HFFc6 (cell line): ENCODE measurements around the gene FAN1. TPM values are rescaled to one million over a fixed set of nuclear protein-coding genes. Genes with fewer than 3 reads are reported as not detected.

Experiments used
- DNase-seq: peaks from one replicate; pipeline ENCODE4 v3.0.0-alpha.2; 2018
- H3K27ac Mint-ChIP-seq: 2 replicates; pipeline ENCODE4 v1.8.0; 2020; ENCODE audit warnings: mild to moderate bottlenecking, mixed read lengths
- H3K27me3 Mint-ChIP-seq: 2 replicates; pipeline ENCODE4 v1.8.0; 2021; ENCODE audit warnings: mild to moderate bottlenecking, moderate library complexity, mixed read lengths; ENCODE audit not compliant: insufficient read depth
- H3K36me3 Mint-ChIP-seq: 2 replicates; pipeline ENCODE4 v1.8.0; 2021; ENCODE audit warnings: low read depth, mixed read lengths
- H3K4me1 Mint-ChIP-seq: 2 replicates; pipeline ENCODE4 v1.8.0; 2020; ENCODE audit warnings: low read depth, mixed read lengths
- H3K4me3 Mint-ChIP-seq: 2 replicates; pipeline ENCODE4 v1.8.0; 2020; ENCODE audit warnings: mild to moderate bottlenecking, moderate library complexity, mixed read lengths
- H3K9me3 Mint-ChIP-seq: 2 replicates; pipeline ENCODE4 v1.8.0; 2020; ENCODE audit warnings: mild to moderate bottlenecking, mixed read lengths
- CTCF ChIP-seq: fragments of 200-600 bp; sonication (generic); IDR thresholded peaks from 2 replicates; pipeline ENCODE4 v1.5.0; 2021; ENCODE audit warnings: antibody characterized with exemption, mild to moderate bottlenecking
- total RNA-seq, 6 experiments: library from RNA; stranded (reverse); fragmentation: NEBNext Ultra II Directional; extraction: Animal tissue kit (Norgen Biotek cat#: 25700); gene quantifications; 2 replicates in 1 of 6; 3 replicates in 5 of 6; pipeline ENCODE4 v1.2.3, GENCODE V29; 2021

The FAN1 gene
- total RNA-seq, 6 experiments from 2014 or later: 13.3 to 17.2 (median 14.5) TPM

GRCh38 chr15:30919877-30920550, 16.3 kb downstream of the FAN1 start:
- peaks cover 5% of the 10 kb centered on the region; the same call in 1 of the 2 replicates for H3K27me3 Mint-ChIP-seq

GRCh38 chr15:30921106-30921505, 17.4 kb downstream of the FAN1 start:
- no peak for DNase-seq
- Mint-ChIP-seq H3K4me3 (no peak overlapping the region), H3K36me3 (peaks cover 9% of the 10 kb centered on the region), H3K27ac (no peak overlapping the region), H3K4me1 (peaks cover 33% of the 10 kb centered on the region), H3K27me3 (peaks cover 5% of the 10 kb centered on the region; the same call in 1 of the 2 replicates), H3K9me3 (no peaks in the 10 kb centered on the region)
- no peak for TF ChIP-seq CTCF

More at GRCh38 chr15:30919877-30920550, 16.3 kb downstream of the FAN1 start:
- DNase-seq: no peak
- TF ChIP-seq CTCF: no peak
- peaks cover 33% of the 10 kb centered on the region for H3K4me1 Mint-ChIP-seq
- no peak overlapping the region for H3K27ac Mint-ChIP-seq
- no peak overlapping the region for H3K4me3 Mint-ChIP-seq
- no peaks in the 10 kb centered on the region for H3K9me3 Mint-ChIP-seq
- peaks cover 7% of the 10 kb centered on the region for H3K36me3 Mint-ChIP-seq

GRCh38 chr15:30921781-30922479, 18.2 kb downstream of the FAN1 start:
- H3K27ac Mint-ChIP-seq: peak overlapping the region; percentile 11
- H3K36me3 Mint-ChIP-seq: peaks cover 16% of the 10 kb centered on the region
- peaks cover 33% of the 10 kb centered on the region for H3K4me1 Mint-ChIP-seq
- no peak overlapping the region for H3K4me3 Mint-ChIP-seq
- no peaks in the 10 kb centered on the region for H3K9me3 Mint-ChIP-seq
- DNase-seq: no peak
- H3K27me3 Mint-ChIP-seq: peaks cover 5% of the 10 kb centered on the region; the same call in 1 of the 2 replicates
- TF ChIP-seq CTCF: no peak

- H3K27me3 Mint-ChIP-seq: peaks cover 5% of the 10 kb centered on the region; the same call in 1 of the 2 replicates
- H3K27ac Mint-ChIP-seq: peak overlapping the region; percentile 11
- H3K9me3 Mint-ChIP-seq: no peaks in the 10 kb centered on the region
- peaks cover 39% of the 10 kb centered on the region for H3K4me1 Mint-ChIP-seq
- H3K4me3 Mint-ChIP-seq: no peak overlapping the region
- peaks cover 16% of the 10 kb centered on the region for H3K36me3 Mint-ChIP-seq
- peak; percentile 63 for DNase-seq
- TF ChIP-seq CTCF: no peak
Observed at GRCh38 chr15:30922480-30923311, 19.0 kb downstream of the FAN1 start.

- no peak overlapping the region for H3K4me3 Mint-ChIP-seq
- H3K27ac Mint-ChIP-seq: no peak overlapping the region
- H3K36me3 Mint-ChIP-seq: peaks cover 20% of the 10 kb centered on the region
Observed at GRCh38 chr15:30923429-30923828, 19.7 kb downstream of the FAN1 start.

More at GRCh38 chr15:30923429-30923828, 19.7 kb downstream of the FAN1 start:
- no peak for DNase-seq
- Mint-ChIP-seq H3K27me3 (peaks cover 5% of the 10 kb centered on the region; the same call in 1 of the 2 replicates), H3K9me3 (no peaks in the 10 kb centered on the region), H3K4me1 (peaks cover 46% of the 10 kb centered on the region)
- no peak for TF ChIP-seq CTCF
